Left ventricle myocardium inferior (tissue), 1 donor: ENCODE data around the gene PRICKLE2. TPM values are rescaled to one million over a fixed set of nuclear protein-coding genes. Genes with fewer than 3 reads are reported as not detected.

Source experiments
- DNase-seq: peaks from one replicate; pipeline ENCODE4 v3.0.0-alpha.2; 2020
- H3K27ac ChIP-seq: fragments of 200-600 bp; replicated peaks from 2 replicates; pipeline ENCODE4 v1.8.0; 2021
- H3K27me3 ChIP-seq: fragments of 200-600 bp; 2 replicates; pipeline ENCODE4 v1.8.0; 2021; ENCODE audit warnings: low read depth
- H3K36me3 ChIP-seq: fragments of 200-600 bp; 2 replicates; pipeline ENCODE4 v1.8.0; 2021
- H3K4me1 ChIP-seq: fragments of 200-600 bp; 2 replicates; pipeline ENCODE4 v1.8.0; 2021
- H3K4me3 ChIP-seq: fragments of 200-600 bp; 2 replicates; pipeline ENCODE4 v1.8.0; 2021; ENCODE audit warnings: mild to moderate bottlenecking, moderate library complexity
- H3K9me3 ChIP-seq: fragments of 200-600 bp; replicated peaks from 2 replicates; pipeline ENCODE4 v1.8.0; 2021
- CTCF ChIP-seq: fragments of 200-600 bp; IDR thresholded peaks from 2 replicates; pipeline ENCODE4 v1.8.0; 2021; ENCODE audit warnings: antibody characterized with exemption, mild to moderate bottlenecking, borderline replicate concordance
- intact Hi-C: fragments of 100-400 bp; cut with micrococcal nuclease; formaldehyde crosslinking; loops from one replicate; pipeline ENCODE4 v1.11.0; 2022
- total RNA-seq: library from RNA; stranded (reverse); fragmentation: NEBNext Ultra II Directional; extraction: Animal tissue kit (Norgen Biotek cat#: 25700); gene quantifications from one replicate; pipeline ENCODE4 v1.2.1, GENCODE V29; 2021
- donor health status: DM: no; HTN: yes; CAD: no; lungs with severe emphysema.

The PRICKLE2 gene
- total RNA-seq, 1 donor from 2014 or later: 8.7 TPM

GRCh38 chr3:64257100-64257755 lies 32.0 kb upstream of the PRICKLE2 start:
- DNase-seq: no peak
- Histone ChIP-seq H3K36me3 (no peaks in the 10 kb centered on the region), H3K9me3 (no peaks in the 10 kb centered on the region), H3K27me3 (no peaks in the 10 kb centered on the region), H3K4me3 (no peak overlapping the region), H3K4me1 (peaks cover 21% of the 10 kb centered on the region), H3K27ac (no peak overlapping the region)
- TF ChIP-seq CTCF: no peak
- intact Hi-C loops: no loop called here

GRCh38 chr3:64255741-64256340 lies 30.6 kb upstream of the PRICKLE2 start:
- Histone ChIP-seq H3K27me3 (no peaks in the 10 kb centered on the region), H3K36me3 (no peaks in the 10 kb centered on the region), H3K27ac (no peak overlapping the region), H3K9me3 (no peaks in the 10 kb centered on the region), H3K4me1 (peaks cover 13% of the 10 kb centered on the region), H3K4me3 (no peak overlapping the region)
- intact Hi-C loops: no loop called here
- DNase-seq: no peak
- no peak for TF ChIP-seq CTCF

- intact Hi-C loops: no loop called here
- Histone ChIP-seq H3K4me3 (no peak overlapping the region), H3K36me3 (no peaks in the 10 kb centered on the region)
Observed at GRCh38 chr3:64254443-64254842, 29.2 kb upstream of the PRICKLE2 start.

GRCh38 chr3:64253689-64254088 lies 28.4 kb upstream of the PRICKLE2 start:
- intact Hi-C loops: no loop called here
- no peaks in the 10 kb centered on the region for H3K9me3 ChIP-seq
- no peak for DNase-seq
- H3K4me3 ChIP-seq: no peak overlapping the region
- no peaks in the 10 kb centered on the region for H3K27me3 ChIP-seq
- no peaks in the 10 kb centered on the region for H3K4me1 ChIP-seq
- no peaks in the 10 kb centered on the region for H3K36me3 ChIP-seq
- no peak overlapping the region for H3K27ac ChIP-seq
- TF ChIP-seq CTCF: no peak

More at GRCh38 chr3:64254443-64254842, 29.2 kb upstream of the PRICKLE2 start:
- no peak for DNase-seq
- TF ChIP-seq CTCF: no peak
- Histone ChIP-seq H3K4me1 (no peaks in the 10 kb centered on the region), H3K27ac (no peak overlapping the region), H3K27me3 (no peaks in the 10 kb centered on the region), H3K9me3 (no peaks in the 10 kb centered on the region)

GRCh38 chr3:64251019-64251418 lies 25.8 kb upstream of the PRICKLE2 start:
- Histone ChIP-seq H3K4me1 (peaks cover 22% of the 10 kb centered on the region), H3K27me3 (no peaks in the 10 kb centered on the region), H3K4me3 (no peak overlapping the region), H3K27ac (no peak overlapping the region), H3K36me3 (no peaks in the 10 kb centered on the region), H3K9me3 (no peaks in the 10 kb centered on the region)
- no peak for DNase-seq
- TF ChIP-seq CTCF: no peak
- intact Hi-C loops: no loop called here
